ENCODE measurements around the gene HDAC9. TPM values are rescaled to one million over a fixed set of nuclear protein-coding genes. Genes with fewer than 3 reads are reported as not detected.

HDAC9 gene
- polyA plus RNA-seq, 3 donors, result 41.7 to 51.2 (median 44.2) TPM

DNA sequence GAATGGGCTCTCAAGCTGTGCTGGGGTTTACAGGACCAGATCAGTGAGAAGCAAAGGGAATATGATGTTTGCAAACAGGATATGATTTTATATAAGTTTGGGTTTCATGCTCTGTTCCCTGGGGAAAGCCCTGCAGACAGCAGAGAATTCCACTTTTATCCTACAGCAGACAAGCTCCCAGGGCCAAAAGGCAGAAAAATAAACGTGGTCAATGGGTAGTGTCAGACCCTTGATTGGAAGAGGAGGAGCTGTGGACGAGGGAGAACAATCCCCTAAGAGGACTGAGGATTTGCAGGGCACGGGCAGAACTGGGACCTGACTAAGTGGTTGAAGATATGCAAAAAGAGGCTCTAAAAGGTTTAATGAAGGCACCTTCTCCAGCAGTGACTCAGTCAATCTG lies 275.3 kb downstream of the HDAC9 start:
- WGBS (ENCODE audit: insufficient coverage), result 75% methylated on average over 3 of the region's 3 CpGs
- H3K4me2 ChIP-seq (replicated peaks; ENCODE audit: extremely low read depth, low read length, poor library complexity, severe bottlenecking), result no peak overlapping the region
- no peaks in the 10 kb centered on the region for H4K20me1 ChIP-seq (ENCODE audit: insufficient read depth, low read length)
- no peak overlapping the region for H3K4me3 Mint-ChIP-seq
- H3K27ac Mint-ChIP-seq, result no peak overlapping the region
- H3K4me3 ChIP-seq (replicated peaks in 1 of 3; ENCODE audit: low read depth in 2 of 3, low read length in 3 of 3), result no peak overlapping the region
- H3K36me3 Mint-ChIP-seq, result peaks cover 0 to 4% of the 10 kb centered on the region in 2 donors
- no peak overlapping the region for H3K9ac ChIP-seq (ENCODE audit: insufficient read depth, low read length, poor library complexity, severe bottlenecking)
- no peaks in the 10 kb centered on the region for H3K4me1 ChIP-seq (ENCODE audit: control insufficient read depth in 1 of 2, insufficient read depth in 2 of 2, low read length in 2 of 2)
- peaks cover 0 to 3% (median 0%) of the 10 kb centered on the region in 7 donors for H3K9me3 Mint-ChIP-seq
- H3K4me1 Mint-ChIP-seq, result no peaks in the 10 kb centered on the region
- H3K27me3 ChIP-seq (ENCODE audit: control insufficient read depth in 2 of 2, insufficient read depth in 2 of 2, low read length in 2 of 2), result no peaks in the 10 kb centered on the region
- TF ChIP-seq, protein P1, sequence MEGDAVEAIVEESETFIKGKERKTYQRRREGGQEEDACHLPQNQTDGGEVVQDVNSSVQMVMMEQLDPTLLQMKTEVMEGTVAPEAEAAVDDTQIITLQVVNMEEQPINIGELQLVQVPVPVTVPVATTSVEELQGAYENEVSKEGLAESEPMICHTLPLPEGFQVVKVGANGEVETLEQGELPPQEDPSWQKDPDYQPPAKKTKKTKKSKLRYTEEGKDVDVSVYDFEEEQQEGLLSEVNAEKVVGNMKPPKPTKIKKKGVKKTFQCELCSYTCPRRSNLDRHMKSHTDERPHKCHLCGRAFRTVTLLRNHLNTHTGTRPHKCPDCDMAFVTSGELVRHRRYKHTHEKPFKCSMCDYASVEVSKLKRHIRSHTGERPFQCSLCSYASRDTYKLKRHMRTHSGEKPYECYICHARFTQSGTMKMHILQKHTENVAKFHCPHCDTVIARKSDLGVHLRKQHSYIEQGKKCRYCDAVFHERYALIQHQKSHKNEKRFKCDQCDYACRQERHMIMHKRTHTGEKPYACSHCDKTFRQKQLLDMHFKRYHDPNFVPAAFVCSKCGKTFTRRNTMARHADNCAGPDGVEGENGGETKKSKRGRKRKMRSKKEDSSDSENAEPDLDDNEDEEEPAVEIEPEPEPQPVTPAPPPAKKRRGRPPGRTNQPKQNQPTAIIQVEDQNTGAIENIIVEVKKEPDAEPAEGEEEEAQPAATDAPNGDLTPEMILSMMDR (IDR thresholded peaks at IDR 0.05), result no peak
- DNase-seq, result no peak
- no peaks in the 10 kb centered on the region for H3K9me3 ChIP-seq (replicated peaks in 1 of 2; ENCODE audit: control insufficient read depth in 1 of 2, insufficient read depth in 1 of 2, low read length in 2 of 2)
- H3K36me3 ChIP-seq (replicated peaks in 1 of 2; ENCODE audit: control insufficient read depth in 1 of 2, insufficient read depth in 2 of 2, low read length in 2 of 2), result no peaks in the 10 kb centered on the region
- no peaks in the 10 kb centered on the region for H3K27me3 Mint-ChIP-seq (ENCODE audit: low read depth in 3 of 3)
- H2AFZ ChIP-seq (ENCODE audit: insufficient read depth, low read depth, low read length, poor library complexity, severe bottlenecking), result no peak overlapping the region
- no peak overlapping the region for H3K27ac ChIP-seq (ENCODE audit: low read depth in 1 of 2, low read length in 2 of 2)
- intact Hi-C loops (cut with micrococcal nuclease), result no loop called here
- H3K79me2 ChIP-seq (ENCODE audit: insufficient read depth, low read length), result no peaks in the 10 kb centered on the region

DNA sequence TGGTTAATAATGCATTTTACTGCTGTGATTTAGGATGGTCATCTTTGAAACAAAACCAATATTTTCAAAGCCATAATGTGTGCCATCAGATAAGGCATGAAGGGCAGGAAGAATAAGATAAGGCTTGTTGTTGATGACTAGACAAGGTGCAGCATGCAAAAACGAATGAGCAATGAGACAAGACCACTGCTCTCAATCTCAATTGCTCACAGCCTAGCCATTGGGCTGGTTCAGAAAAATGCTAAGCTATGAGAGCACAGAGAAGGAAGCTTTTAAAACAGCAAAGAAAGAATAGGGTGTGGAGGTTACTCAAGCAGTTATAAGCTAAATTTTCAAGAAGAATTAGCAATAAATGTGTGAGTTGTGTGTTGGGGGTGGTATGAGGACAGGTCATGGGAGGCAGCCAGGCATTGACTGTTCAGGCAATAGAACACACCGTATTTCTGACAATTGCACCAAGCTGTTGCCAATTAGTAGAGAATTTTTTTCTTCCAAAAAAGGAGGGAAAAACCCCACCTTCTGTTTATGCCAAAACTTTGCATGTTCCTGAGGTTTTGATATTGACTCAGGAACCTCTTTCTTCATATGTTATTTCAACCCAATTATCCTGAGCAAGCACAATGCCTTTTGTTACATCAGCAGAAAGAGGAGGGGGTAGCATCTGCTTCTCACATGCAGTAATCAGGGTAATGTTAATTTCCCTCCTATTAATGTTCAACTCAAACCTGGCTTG lies 276.5 kb downstream of the HDAC9 start:
- Histone ChIP-seq H3K4me1 (ENCODE audit: control insufficient read depth in 1 of 2, insufficient read depth in 2 of 2, low read length in 2 of 2) (no peaks in the 10 kb centered on the region), H4K20me1 (ENCODE audit: insufficient read depth, low read length) (no peaks in the 10 kb centered on the region), H3K36me3 (replicated peaks in 1 of 2; ENCODE audit: control insufficient read depth in 1 of 2, insufficient read depth in 2 of 2, low read length in 2 of 2) (no peaks in the 10 kb centered on the region), H3K9ac (ENCODE audit: insufficient read depth, low read length, poor library complexity, severe bottlenecking) (no peak overlapping the region), H3K4me3 (replicated peaks in 1 of 3; ENCODE audit: low read depth in 2 of 3, low read length in 3 of 3) (no peak overlapping the region), H3K27ac (ENCODE audit: low read depth in 1 of 2, low read length in 2 of 2) (no peak overlapping the region), H3K79me2 (ENCODE audit: insufficient read depth, low read length) (no peaks in the 10 kb centered on the region), H3K27me3 (ENCODE audit: control insufficient read depth in 2 of 2, insufficient read depth in 2 of 2, low read length in 2 of 2) (no peaks in the 10 kb centered on the region), H3K4me2 (replicated peaks; ENCODE audit: extremely low read depth, low read length, poor library complexity, severe bottlenecking) (no peak overlapping the region), H3K9me3 (replicated peaks in 1 of 2; ENCODE audit: control insufficient read depth in 1 of 2, insufficient read depth in 1 of 2, low read length in 2 of 2) (no peaks in the 10 kb centered on the region), H2AFZ (ENCODE audit: insufficient read depth, low read depth, low read length, poor library complexity, severe bottlenecking) (no peak overlapping the region)
- Mint-ChIP-seq H3K4me1 (no peaks in the 10 kb centered on the region), H3K27ac (no peak overlapping the region), H3K4me3 (no peak overlapping the region), H3K9me3 (peaks cover 0 to 3% (median 0%) of the 10 kb centered on the region in 7 donors), H3K36me3 (peaks cover 0 to 4% of the 10 kb centered on the region in 2 donors), H3K27me3 (ENCODE audit: low read depth in 3 of 3) (no peaks in the 10 kb centered on the region)
- TF ChIP-seq, protein P1 (IDR thresholded peaks at IDR 0.05), result no peak
- intact Hi-C loops (cut with micrococcal nuclease), result no loop called here
- WGBS (ENCODE audit: insufficient coverage), result no CpG with 5 or more reads among the region's 2 CpGs
- DNase-seq, result no peak
